SW 1271 (cell line): ENCODE data around the gene MAPRE3.

Experiments used
- DNase-seq, 2 experiments: peaks; one replicate each; lab custom pipeline; 2025; lab: John Stamatoyannopoulos, UW

The MAPRE3 gene

GRCh38 chr2:27014771-27015433, 44.5 kb downstream of the MAPRE3 start:
- DNase-seq, result no peak

DNA sequence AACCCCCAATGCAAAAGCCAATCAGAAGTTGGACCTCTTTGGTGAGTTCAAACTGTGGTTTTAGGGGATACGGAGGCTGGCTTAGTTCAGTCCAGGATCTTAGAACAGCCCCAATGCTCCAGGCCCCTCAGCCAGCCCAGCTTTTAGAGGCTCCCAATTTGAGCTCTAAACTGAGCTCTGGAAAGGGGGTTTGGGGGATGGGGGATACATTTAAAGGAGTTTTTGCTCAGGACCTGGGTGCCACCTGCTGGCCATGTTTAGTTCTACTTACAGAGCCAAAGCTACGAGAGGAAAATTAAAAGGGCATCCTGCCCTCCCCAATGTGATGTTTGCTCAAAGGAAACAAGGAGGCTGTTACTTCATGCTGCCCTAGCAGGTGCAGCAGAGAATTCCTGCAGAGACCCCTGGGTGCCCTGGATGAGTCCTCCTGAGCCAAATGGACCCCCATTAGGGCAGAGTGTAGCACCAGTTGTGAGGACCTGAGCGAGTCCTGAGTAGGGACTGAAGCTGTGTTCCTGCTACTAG, 46.4 kb downstream of the MAPRE3 start:
- peak in 1 of 2 experiments; percentile 68 for DNase-seq

DNA sequence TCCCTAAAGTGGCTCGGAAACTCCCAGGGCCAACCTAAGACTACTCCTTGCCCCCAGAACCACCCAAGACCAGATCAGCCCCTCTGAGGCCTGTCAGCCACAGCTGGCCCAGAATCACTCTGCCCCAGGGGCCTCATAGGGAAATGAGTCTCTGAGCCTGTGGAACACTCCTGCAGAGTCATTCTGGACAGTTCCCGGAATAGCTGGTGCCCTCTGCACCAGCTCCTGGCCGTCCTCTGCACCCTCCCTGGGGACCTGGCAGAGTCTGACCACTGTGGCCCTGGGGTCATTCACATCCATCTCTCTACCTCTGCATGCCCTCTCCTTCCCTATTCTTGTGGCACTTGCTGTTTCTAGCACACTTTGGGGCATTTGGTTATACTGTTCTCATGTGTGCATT, 47.7 kb downstream of the MAPRE3 start:
- no peak for DNase-seq

GRCh38 chr2:27019459-27019858, 49.0 kb downstream of the MAPRE3 start:
- DNase-seq, result no peak

DNA sequence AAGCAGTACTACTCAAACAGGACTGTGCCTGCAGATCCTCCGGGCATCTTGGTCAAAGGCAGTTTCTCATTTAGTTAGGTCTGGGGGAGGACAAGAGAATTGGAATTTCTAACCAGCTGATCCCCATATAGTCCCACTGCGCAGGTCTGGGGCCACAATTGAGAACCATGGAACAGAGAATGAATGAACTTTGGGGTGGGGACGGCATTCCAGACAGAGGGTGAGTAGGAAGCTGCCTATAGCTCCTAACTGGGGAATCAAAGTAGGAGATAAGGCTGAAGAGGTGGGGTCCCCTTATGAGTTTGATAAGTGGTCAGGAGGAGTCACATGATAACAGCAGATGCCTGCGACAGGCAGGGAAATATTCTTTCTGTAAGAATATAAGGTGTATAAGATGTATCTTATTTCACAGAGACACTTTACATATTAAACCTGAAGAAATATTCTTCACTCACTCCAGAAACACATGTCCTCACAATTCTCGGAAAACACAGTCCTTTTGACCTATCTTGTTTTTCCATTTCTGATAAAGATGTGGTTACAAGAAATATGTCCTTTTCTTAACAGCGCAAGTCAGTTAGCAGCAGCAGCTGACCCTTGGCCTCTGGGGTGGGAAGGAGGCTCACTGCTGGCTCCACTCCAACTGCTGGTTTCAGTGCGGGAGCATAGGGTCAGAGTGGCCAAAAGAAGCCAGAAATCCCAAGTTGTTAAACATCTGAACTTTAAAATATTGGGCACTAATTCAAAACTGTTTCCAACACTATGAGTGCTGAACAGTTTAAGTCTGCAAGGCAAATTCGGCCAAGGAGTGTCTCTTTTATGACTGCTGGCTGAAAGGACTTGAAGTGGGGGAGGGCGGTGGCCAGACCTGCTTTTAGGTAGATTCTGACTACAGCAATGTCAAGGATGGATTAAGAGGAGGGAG, 49.8 kb downstream of the MAPRE3 start:
- no peak for DNase-seq

DNA sequence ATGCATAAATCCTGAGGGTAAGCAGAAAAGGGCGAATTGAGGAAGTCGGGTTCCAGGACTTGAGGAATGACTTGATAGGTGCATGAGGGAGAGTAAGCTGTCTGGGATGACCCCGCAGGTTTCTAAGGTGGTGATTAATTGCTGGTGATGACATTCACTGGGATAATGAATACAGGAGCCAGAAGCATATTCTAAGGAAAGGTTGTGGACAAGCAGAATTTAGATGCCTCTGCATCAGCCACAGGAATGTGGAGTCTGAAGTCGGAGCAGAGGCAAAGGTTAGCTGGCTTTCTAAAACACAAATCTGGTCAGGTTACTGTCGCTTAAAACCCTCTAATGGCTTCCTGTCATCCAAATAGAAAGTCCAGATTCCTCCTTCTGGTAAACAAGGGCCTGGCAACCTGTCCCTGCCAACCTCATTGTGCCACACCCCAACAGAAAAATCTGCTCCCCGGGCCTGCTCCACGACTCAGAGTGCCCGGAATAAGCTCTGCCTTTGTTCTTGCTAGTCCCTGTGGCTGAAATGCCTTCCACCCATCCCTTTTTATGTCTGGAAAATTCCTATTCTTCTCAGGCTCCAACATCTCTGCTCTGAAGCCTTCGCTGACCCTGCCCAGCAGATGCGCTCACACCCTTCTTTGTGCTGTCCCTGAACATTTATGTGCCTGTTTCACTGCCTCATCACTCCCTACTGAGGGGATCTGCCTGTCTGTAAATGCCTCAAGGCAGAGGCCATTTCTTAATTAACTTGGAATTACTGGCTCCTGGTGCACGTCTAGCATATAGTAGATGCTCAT, 51.0 kb downstream of the MAPRE3 start:
- no peak for DNase-seq

DNA sequence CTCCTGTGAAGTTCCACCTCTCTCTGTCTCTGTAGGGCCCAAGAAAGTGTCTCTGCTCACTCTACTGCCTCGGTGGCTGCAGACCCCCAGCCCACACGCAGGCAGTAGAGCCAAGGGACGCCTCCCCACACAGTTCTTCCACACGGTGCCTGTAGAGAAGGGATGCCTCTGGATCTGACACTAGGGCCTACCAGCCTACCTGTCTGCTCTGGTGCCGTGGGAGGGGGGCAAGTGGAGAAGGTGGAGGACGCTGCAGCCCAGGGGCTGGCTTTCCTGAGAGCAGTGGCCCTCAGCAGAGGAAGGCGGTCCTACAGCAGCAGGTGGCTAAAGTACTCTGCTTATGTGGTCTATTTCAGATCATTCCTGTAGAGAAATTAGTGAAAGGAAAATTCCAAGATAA, 53.3 kb downstream of the MAPRE3 start:
- DNase-seq, result no peak

GRCh38 chr2:27024188-27024587, 53.8 kb downstream of the MAPRE3 start:
- no peak for DNase-seq

DNA sequence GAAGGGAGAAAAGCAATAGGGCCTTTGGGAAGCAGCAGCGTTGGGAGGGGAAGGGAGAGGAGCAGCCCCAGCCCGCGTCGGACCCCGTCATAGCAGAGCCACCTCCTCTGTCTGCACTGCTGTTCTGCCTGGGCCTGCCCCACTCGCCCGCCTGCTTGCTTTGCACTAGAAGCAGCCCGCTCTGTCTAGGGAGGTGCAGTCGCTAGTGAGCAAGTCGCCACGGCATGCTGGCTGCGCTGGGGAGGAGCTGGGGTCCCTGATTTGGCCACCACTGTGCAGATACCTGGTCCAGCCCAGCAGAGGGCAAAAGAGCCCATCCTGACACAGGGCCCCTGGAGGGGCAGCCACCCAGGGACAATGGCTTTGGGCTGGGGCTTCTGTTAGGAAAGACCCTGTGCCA, 54.4 kb downstream of the MAPRE3 start:
- no peak for DNase-seq

DNA sequence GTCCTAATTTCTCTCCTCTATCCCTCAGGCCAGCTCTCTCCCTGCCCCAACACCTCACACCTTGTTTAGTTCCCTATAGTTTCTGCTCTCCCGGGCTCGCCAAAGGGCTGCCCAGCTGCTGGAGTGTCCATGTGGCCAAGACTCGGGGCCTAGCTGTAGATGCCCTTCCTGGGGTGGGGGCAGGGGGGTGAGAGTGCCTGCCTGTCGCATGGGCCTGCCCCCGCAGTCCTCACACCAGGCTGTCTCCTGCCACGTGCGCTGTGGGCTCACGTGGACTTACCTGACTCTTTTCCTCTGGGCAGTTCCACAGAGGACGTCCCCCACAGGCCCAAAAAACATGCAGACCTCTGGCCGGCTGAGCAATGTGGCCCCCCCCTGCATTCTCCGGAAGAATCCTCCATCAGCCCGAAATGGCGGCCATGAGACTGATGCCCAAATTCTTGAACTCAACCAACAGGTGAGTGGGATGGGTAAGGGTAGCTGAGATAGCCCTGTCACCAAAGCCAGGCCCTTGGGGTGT, 54.9 kb downstream of the MAPRE3 start:
- no peak for DNase-seq

- no peak for DNase-seq
Observed at GRCh38 chr2:27025861-27026851, 55.7 kb downstream of the MAPRE3 start.

- no peak for DNase-seq
Observed at GRCh38 chr2:27027211-27027651, 56.8 kb downstream of the MAPRE3 start.

GRCh38 chr2:27029051-27029450, 58.6 kb downstream of the MAPRE3 start:
- no peak for DNase-seq

DNA sequence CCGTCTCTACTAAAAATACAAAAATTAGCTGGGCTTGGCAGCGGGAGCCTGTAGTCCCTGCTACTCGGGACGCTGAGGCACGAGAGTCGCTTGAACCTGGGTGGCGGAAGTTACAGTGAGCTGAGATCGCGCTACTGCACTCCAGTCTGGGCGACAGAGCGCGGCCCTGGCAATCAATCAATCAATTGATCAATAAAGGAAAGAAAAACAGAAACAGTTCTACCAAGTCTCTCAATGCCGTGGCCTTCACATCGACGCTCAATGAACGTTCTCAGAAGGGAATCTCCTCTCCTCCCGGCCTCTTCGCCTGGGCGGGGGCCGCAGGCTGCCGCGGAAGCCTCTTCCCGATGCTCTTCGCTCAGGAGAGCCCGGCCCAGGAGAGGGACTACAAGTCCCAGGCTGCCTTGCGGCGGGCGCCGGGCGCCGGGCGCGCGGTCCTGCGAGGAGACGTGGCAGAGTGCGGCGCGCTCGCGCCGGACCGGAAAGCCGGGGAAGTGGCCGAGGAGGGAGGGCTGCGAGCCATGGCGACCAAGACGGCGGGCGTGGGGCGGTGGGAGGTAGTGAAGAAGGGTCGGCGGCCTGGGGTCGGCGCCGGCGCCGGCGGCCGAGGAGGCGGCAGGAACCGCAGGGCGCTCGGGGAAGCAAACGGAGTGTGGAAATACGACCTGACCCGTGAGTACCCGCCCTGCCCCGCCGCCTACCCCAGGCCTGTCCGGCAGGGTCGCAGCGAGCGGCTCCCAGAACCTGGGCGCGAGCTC, 62.2 kb downstream of the MAPRE3 start, which contains the start of gene TMEM214:
TSS of gene TMEM214 (plus strand) at position 471 of the 758 bp plus-strand sequence. CDS start at position 522, 51 bp downstream.
- peak; percentile 79 to 89 for DNase-seq

DNA sequence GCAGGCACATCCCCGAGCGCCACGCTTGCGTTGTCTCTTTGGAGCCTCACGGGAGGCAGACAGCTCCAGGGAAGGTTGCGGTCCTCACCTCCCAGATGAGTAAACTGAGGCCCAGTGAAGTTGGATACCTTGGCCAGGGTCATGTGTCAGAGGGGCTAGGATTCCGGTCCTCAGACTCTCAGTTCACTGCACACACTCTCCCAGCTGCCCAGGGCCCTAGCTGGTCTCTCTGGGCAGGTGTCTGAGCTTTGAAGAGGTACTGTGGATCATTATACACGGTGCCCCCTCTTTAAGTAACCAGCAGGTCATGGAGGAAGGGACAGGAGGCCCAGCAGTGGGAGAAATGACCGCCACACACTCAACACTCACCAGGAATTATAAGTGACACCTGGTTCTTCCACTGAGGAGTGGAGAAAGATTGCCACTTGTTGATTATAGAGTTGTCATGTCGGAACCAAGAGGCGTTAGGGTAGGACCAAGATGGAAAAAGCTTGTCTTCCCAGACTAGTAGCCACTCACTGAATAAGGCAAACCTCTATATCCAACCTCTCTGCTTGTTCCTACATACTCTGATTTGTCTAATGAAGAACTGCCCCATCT, 62.9 kb downstream of the MAPRE3 start:
- DNase-seq, result no peak

- no peak for DNase-seq
Observed at GRCh38 chr2:27038012-27038411, 67.6 kb downstream of the MAPRE3 start.

DNA sequence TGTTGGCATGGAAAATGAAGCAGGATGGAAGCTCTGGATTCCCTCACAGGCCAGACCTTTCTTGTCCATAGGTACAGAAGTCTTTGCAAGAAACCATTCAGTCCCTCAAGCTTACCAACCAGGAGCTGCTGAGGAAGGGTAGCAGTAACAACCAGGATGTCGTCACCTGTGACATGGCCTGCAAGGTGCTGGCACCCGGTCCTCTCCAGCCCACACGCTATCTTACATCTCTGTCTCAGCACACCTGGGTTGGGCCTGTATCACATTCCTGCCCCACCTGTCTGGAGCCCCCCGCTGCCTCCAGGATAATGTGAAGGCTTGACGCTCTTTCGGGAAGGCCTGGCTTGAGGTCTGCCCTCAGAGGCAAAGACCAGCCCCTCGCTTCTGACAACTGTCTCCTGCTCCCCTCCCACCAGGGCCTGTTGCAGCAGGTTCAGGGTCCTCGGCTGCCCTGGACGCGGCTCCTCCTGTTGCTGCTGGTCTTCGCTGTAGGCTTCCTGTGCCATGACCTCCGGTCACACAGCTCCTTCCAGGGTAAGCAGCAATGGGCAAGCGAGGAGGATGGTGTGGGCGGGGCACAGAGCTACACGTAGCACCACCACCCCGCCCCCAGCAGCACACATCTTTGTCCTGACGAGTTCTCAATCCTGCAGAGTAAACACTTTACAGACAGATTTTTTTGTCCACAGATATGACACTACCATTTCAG, 68.3 kb downstream of the MAPRE3 start:
- no peak for DNase-seq

DNA sequence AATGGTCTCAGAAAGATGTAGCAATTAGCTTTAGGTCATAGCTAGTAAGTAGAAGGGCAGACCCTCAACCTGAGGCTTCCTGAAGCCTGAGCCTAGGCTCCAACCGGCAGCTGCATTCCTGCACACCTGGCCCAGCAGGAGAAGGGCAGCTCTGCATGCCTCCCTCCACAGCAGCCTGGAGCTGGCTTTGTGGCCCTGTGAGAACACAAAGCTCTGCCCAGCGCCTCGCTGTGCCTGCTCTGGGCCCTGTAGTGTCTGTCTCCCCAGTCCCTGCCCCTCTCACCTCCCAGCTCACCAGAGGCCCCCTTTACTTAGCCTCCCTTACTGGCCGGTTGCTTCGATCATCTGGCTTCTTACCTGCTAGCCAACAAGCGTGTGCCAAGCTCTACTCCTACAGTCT, 69.0 kb downstream of the MAPRE3 start:
- no peak for DNase-seq

GRCh38 chr2:27039871-27040270, 69.4 kb downstream of the MAPRE3 start:
- DNase-seq, result no peak
